GM21717 (cell line): ENCODE data around the gene MDM1.

Source experiments
- ATAC-seq: cut with Tn5 transposase; IDR thresholded peaks from one replicate; pipeline ENCODE4 v1.9.1; 2021; ENCODE audit warnings: mild to moderate bottlenecking, moderate library complexity; ENCODE audit not compliant: unreplicated experiment

Gene MDM1, protein sequence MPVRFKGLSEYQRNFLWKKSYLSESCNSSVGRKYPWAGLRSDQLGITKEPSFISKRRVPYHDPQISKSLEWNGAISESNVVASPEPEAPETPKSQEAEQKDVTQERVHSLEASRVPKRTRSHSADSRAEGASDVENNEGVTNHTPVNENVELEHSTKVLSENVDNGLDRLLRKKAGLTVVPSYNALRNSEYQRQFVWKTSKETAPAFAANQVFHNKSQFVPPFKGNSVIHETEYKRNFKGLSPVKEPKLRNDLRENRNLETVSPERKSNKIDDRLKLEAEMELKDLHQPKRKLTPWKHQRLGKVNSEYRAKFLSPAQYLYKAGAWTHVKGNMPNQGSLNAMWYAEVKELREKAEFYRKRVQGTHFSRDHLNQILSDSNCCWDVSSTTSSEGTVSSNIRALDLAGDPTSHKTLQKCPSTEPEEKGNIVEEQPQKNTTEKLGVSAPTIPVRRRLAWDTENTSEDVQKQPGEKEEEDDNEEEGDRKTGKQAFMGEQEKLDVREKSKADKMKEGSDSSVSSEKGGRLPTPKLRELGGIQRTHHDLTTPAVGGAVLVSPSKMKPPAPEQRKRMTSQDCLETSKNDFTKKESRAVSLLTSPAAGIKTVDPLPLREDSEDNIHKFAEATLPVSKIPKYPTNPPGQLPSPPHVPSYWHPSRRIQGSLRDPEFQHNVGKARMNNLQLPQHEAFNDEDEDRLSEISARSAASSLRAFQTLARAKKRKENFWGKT

DNA sequence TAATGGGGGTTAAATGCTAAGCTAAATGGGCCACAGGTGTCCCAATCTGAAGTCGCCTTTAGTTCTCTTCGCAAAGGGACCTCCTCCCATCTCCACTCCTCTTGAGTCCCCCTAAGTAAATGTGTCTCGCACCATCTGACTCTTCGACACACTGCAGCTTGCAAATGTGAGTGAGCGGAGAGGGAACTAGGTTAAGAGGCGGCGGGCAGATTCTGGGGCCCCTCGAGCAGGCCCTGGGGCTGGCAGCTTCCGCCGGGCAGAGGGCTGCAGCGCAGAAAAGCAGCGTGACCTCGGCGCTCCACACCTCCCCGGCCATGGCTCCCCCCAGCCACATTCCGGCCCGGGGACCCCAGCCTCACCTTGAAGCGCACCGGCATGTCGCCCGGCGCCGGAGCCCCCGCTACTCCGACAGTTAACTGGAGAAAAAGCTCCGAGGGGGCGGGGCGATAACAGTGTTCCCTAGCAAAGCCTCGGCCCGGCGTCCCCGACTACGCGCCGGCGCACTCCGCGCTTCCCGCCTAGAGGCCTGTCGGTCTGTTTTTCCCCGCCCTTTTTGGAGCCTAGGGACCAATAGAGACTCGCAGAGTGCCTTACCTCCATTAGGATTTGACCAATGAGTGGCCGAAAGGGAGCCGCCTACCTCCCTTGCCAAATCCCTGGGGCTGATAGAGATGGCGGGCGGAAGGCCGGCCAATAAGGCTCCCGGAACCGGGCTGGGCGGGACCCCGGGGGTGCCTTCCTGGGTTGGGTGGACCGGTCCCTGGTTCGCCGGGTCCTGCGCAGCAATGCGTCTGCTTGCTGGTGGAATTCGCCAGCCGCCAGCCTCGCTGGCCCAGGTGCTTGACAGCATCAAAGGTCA is at the start of gene MDM1:
Gene MDM1 (minus strand): TSS at position 494 of the 859 bp plus-strand sequence. CDS start 117 bp downstream, at position 377.
- peak; percentile 99 for ATAC-seq

DNA sequence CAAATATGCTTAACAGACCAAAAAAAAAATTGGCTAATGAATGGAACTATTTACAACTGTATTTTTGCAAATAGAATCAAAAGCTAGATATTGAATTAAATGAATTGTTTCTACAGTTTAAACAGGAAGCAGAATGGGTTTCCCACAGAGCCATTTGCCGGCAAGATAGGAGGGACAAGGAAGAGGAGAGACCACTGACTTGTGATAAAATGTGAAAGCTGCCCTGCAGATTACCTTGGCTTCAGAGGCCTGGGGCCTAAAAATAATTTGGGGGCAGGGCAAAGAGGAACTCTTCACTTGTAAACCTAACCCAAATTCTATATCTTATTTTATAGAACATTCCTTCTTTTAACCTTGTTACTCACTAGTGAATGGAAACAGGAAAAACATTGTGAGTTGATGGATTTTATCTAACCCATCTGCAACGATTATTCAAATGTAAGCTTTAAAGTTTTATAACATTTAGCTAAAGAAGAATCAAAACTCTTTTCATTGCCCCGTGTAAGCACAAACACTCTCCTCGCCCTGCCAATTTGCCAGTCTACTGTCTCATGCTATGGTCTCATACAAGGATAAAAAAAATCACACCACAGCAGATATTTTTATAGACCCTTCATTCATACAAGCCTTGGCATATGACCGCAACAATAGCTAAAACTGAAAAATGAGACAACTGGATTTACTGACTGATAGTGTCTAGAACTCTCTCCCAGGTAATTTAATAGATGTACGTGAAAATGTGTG is 49.5 kb upstream of the MDM1 start:
- no peak for ATAC-seq

DNA sequence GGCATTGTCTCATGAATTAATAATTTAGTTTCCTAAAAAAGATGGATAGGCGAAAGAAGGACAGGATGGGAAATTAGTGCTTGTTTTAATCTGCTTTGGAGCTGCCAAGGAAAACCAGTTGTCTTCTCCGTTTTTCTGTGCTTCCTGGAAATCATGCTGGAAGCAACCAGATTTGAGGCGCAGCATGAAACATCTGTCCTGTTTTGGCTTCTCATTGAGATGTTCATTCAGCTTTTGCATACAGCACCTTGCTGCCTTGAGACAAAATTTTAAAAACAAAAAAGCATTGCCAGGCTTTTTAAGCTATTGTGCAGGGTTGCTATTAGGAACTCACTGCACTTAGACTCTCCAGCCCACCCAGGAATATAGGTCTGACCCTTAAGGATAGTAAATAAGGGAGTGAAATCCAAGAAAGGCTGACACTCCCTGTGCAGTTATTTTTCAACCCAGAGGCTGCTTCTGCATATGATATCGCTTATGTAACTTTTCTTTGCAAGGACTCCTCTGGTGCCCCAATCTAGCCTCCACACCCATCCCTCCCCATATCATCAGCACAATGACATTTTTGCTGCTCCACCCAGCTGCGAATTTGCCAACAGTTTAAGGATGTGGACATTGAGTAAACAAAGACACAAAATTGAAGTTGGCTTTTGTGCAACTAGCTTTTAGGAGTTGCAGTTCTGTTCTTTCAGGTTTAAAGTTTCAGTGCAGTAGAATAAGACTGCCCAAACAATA is 46.9 kb upstream of the MDM1 start:
- ATAC-seq: no peak

- no peak for ATAC-seq
These were observed 45.7 kb upstream of the MDM1 start for GRCh38 chr12:68377881-68378280.

- ATAC-seq: no peak
These were observed 44.7 kb upstream of the MDM1 start for GRCh38 chr12:68376901-68377300.

- no peak for ATAC-seq
These were observed 43.9 kb upstream of the MDM1 start for GRCh38 chr12:68375756-68376695.

- peak; percentile 91 for ATAC-seq
These were observed 42.3 kb upstream of the MDM1 start for GRCh38 chr12:68374307-68374982.

- no peak for ATAC-seq
These were observed 38.5 kb upstream of the MDM1 start for GRCh38 chr12:68370667-68371066.

DNA sequence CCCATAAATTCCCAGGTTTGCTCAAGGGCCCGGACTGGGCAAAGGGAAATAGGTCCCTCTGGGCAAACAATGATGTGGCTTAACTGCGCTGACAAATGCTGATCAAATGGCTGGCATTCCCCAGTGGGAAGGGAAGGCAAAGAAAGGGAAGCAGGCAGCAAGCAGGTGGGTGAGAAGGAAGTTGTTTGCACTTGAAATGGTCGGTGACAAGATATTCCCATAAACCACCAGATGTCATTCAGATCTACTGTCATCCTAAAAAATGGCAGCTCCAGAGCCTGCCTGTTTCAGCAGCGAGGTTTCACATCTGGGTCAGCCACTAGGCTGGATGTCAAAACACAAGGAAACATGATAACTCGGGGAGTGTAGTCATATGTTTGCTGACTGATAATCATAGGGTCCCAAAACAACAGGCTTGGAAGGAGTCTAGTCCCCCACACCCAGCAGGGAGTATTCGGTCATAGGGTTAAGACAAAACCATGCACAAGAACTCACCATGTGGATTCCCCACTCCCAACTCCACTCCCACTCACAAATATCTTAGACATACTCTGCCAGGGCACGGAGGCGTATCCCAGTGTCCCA is 37.9 kb upstream of the MDM1 start:
- no peak for ATAC-seq

- ATAC-seq: no peak
These were observed 36.2 kb upstream of the MDM1 start for GRCh38 chr12:68368327-68368726.

GRCh38 chr12:68367903-68368302 is 35.7 kb upstream of the MDM1 start:
- ATAC-seq: no peak

- ATAC-seq: no peak
These were observed 35.0 kb upstream of the MDM1 start for GRCh38 chr12:68367116-68367515.

- ATAC-seq: peak; percentile 89
These were observed 32.9 kb upstream of the MDM1 start for GRCh38 chr12:68364893-68365725.

DNA sequence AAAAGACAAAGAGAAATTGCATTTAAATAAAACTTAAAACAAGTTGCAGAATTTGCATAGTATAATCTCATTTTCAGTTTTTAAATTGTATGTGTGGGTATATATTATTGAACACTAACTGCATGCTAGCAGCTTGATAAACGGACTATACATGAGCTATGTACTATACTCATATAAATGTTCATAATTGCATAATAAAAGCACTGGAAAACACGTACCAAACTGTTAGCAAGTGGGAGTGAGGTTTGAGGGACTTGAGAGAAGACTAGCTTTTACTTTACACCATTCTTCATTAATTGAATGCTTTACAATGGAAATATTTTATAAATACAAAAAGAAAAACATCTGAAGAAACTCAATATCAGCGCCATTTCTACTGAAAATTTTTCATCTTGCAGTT is 32.2 kb upstream of the MDM1 start:
- no peak for ATAC-seq

GRCh38 chr12:68361953-68362352 is 29.8 kb upstream of the MDM1 start:
- ATAC-seq: no peak

GRCh38 chr12:68359674-68360073 is 27.5 kb upstream of the MDM1 start:
- ATAC-seq: peak; percentile 12
